Measurements from ENCODE around the gene TRERF1. TPM values are rescaled to one million over a fixed set of nuclear protein-coding genes. Genes with fewer than 3 reads are reported as not detected.

TRERF1 gene
- total RNA-seq, 1 donor from 2014 or later = 8.7 TPM

DNA sequence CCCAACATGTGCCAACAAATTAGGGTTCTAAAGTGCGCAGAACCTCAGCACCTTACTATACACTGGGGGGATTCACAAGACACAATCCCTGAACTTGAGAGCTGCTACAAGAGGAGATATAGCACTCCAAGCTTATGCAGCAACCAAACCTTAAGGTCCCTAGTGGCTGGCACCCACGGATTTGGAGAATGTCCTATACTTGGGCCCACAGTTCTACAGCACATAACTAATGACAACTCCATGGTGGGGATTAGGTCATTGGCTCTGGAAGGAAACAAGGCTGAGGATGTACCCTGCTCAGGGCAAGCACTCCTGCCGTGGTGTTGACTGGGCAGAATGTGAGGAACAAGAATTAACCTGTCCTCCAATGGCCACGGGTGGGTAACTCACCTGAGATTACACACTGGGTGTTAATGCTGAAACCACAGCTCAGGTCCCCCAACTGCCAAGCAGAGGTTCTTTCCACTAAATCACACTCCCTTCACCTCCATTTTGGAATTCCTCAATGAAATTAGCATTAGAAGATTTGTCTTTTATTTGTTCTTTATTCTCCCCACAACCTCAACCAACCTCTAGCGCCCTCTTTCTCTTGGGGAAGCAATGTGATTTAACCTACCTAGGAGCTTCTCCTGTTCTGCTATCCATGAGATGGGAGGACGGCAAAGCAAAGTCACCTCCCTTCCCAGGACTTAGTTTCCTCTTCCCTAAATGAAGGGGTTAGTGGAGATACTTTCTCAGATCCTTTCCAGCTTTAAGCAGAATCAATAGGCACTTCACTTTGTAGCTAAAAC is 32.0 kb downstream of the TRERF1 start:
- H3K9me3 Mint-ChIP-seq (ENCODE audit: unreplicated experiment) = no peaks in the 10 kb centered on the region
- peaks cover 28% of the 10 kb centered on the region for H3K4me1 Mint-ChIP-seq (ENCODE audit: unreplicated experiment)
- H3K27ac Mint-ChIP-seq (ENCODE audit: unreplicated experiment) = no peak overlapping the region
- H3K27me3 Mint-ChIP-seq (ENCODE audit: unreplicated experiment) = peaks cover 3% of the 10 kb centered on the region
- TF ChIP-seq, protein P1, sequence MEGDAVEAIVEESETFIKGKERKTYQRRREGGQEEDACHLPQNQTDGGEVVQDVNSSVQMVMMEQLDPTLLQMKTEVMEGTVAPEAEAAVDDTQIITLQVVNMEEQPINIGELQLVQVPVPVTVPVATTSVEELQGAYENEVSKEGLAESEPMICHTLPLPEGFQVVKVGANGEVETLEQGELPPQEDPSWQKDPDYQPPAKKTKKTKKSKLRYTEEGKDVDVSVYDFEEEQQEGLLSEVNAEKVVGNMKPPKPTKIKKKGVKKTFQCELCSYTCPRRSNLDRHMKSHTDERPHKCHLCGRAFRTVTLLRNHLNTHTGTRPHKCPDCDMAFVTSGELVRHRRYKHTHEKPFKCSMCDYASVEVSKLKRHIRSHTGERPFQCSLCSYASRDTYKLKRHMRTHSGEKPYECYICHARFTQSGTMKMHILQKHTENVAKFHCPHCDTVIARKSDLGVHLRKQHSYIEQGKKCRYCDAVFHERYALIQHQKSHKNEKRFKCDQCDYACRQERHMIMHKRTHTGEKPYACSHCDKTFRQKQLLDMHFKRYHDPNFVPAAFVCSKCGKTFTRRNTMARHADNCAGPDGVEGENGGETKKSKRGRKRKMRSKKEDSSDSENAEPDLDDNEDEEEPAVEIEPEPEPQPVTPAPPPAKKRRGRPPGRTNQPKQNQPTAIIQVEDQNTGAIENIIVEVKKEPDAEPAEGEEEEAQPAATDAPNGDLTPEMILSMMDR (IDR thresholded peaks at IDR 0.05; ENCODE audit: unreplicated experiment) = no peak
- H3K4me3 Mint-ChIP-seq (ENCODE audit: unreplicated experiment) = no peak overlapping the region
- no peak for DNase-seq (ENCODE audit: low spot score)
- H3K36me3 Mint-ChIP-seq (ENCODE audit: low read depth, unreplicated experiment) = no peaks in the 10 kb centered on the region

DNA sequence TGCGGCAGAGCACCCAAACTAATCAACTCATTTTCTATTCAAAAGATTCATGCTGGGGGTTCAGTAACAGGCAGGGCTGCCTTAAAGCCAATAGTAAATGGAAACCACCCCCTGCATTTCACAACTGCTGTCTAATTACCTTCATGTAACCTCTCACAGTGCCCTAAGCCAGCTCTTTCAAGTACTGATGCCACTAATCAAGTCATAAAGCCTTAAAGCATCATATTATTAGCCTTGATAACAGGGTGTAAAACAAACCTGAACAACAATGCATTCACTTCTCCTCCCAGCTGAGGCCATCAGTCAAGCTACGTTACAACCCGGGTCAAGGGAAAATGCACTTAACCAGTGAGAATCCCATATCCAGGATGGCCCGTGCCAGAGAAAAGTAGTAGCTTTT is 33.0 kb downstream of the TRERF1 start:
- no peak overlapping the region for H3K27ac Mint-ChIP-seq (ENCODE audit: unreplicated experiment)
- H3K4me1 Mint-ChIP-seq (ENCODE audit: unreplicated experiment) = peaks cover 28% of the 10 kb centered on the region
- TF ChIP-seq, protein P1 (IDR thresholded peaks at IDR 0.05; ENCODE audit: unreplicated experiment) = no peak
- H3K36me3 Mint-ChIP-seq (ENCODE audit: low read depth, unreplicated experiment) = no peaks in the 10 kb centered on the region
- H3K4me3 Mint-ChIP-seq (ENCODE audit: unreplicated experiment) = no peak overlapping the region
- DNase-seq (ENCODE audit: low spot score) = no peak
- no peaks in the 10 kb centered on the region for H3K9me3 Mint-ChIP-seq (ENCODE audit: unreplicated experiment)
- H3K27me3 Mint-ChIP-seq (ENCODE audit: unreplicated experiment) = peaks cover 3% of the 10 kb centered on the region

DNA sequence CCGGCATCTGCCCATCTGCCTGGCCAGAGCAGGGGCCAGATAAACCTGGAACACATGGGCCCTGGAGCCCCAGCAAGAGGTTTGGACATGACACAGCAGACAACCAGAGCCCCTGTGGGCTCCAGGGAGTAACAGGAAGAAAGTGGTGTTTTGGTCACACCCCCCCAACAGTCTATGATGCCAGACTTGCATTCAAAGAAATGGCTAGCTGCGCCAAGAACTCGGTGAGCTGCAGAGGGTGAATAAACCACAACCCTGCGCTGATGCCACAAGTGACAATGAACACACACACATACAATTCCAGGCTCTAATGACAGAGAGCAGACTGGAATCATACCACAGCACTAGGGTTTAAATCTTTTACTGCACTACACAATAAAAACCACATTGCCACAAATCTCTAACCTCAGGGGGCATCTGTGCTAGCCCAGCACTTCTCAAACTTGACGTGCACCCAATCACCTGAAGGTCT is 34.0 kb downstream of the TRERF1 start:
- DNase-seq (ENCODE audit: low spot score) = no peak
- Mint-ChIP-seq H3K9me3 (ENCODE audit: unreplicated experiment) (no peaks in the 10 kb centered on the region), H3K4me1 (ENCODE audit: unreplicated experiment) (peaks cover 19% of the 10 kb centered on the region), H3K27ac (ENCODE audit: unreplicated experiment) (no peak overlapping the region), H3K36me3 (ENCODE audit: low read depth, unreplicated experiment) (no peaks in the 10 kb centered on the region), H3K4me3 (ENCODE audit: unreplicated experiment) (no peak overlapping the region), H3K27me3 (ENCODE audit: unreplicated experiment) (peaks cover 3% of the 10 kb centered on the region)
- TF ChIP-seq, protein P1 (IDR thresholded peaks at IDR 0.05; ENCODE audit: unreplicated experiment) = no peak

DNA sequence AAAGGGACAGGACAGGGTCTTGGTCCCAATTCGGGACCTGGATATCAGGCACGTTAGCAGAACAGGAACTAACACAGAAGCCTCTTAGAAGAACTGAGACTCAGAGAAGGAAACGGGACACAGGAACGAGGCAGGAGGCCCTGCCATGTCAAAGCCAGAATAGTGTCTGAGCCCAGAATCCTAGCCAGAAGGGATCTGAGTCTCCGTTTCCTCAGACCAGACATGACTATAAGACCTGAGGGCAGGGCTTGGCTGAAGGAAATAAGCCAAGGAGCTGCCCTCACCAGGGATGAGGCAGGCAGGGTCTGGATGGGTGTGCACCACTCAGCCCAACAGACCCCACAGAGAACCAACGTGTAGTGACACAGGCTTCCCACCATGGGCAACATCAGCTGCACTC is 40.3 kb downstream of the TRERF1 start:
- Mint-ChIP-seq H3K9me3 (ENCODE audit: unreplicated experiment) (no peaks in the 10 kb centered on the region), H3K36me3 (ENCODE audit: low read depth, unreplicated experiment) (no peaks in the 10 kb centered on the region), H3K4me1 (ENCODE audit: unreplicated experiment) (peaks cover 35% of the 10 kb centered on the region), H3K4me3 (ENCODE audit: unreplicated experiment) (no peak overlapping the region), H3K27ac (ENCODE audit: unreplicated experiment) (no peak overlapping the region), H3K27me3 (ENCODE audit: unreplicated experiment) (no peaks in the 10 kb centered on the region)
- TF ChIP-seq, protein P1 (IDR thresholded peaks at IDR 0.05; ENCODE audit: unreplicated experiment) = no peak
- no peak for DNase-seq (ENCODE audit: low spot score)

DNA sequence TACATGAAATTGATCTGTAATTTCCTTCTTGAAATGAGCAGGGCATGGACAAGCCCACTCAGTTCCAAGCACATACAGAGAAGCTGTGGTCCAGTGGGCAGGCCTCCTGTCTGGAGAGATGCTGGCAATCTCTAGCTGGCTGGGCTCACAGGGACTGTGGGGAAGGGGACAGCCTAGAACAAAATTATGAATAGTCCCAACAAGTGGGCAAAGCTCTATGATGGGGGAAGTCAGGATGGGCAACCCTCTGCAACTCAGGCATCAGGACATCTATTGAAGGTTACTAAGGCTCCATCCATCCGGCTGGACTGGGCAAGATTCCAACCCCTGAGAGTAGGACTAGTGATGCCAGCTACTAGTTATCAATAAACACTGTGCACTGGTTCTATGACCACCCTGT is 40.9 kb downstream of the TRERF1 start:
- peaks cover 38% of the 10 kb centered on the region for H3K4me1 Mint-ChIP-seq (ENCODE audit: unreplicated experiment)

More for the DNA sequence above, 40.9 kb downstream of the TRERF1 start:
- TF ChIP-seq, protein P1 (IDR thresholded peaks at IDR 0.05; ENCODE audit: unreplicated experiment) = no peak
- no peak overlapping the region for H3K27ac Mint-ChIP-seq (ENCODE audit: unreplicated experiment)
- H3K36me3 Mint-ChIP-seq (ENCODE audit: low read depth, unreplicated experiment) = no peaks in the 10 kb centered on the region
- H3K4me3 Mint-ChIP-seq (ENCODE audit: unreplicated experiment) = no peak overlapping the region
- H3K27me3 Mint-ChIP-seq (ENCODE audit: unreplicated experiment) = no peaks in the 10 kb centered on the region
- no peaks in the 10 kb centered on the region for H3K9me3 Mint-ChIP-seq (ENCODE audit: unreplicated experiment)
- DNase-seq (ENCODE audit: low spot score) = no peak
